GM12878 (cell line): ENCODE results near the gene ADAP1.

Experiments
- BHLHE40 ChIP-seq, 2 experiments: fragments of 450-650 bp in 1 of 2; IDR thresholded peaks; 2 replicates each; pipeline ENCODE4 v1.6.1; 2011 to 2017; ENCODE audit warnings: low read depth in 2 of 2, borderline replicate concordance in 1 of 2, improper control_type of control experiment in 1 of 2, low read length in 1 of 2, mild to moderate bottlenecking in 1 of 2
- CBX5 ChIP-seq: sonication (generic); IDR thresholded peaks from 2 replicates; pipeline ENCODE4 v1.6.1; 2016; ENCODE audit warnings: low read depth, moderate library complexity, mild to moderate bottlenecking, inconsistent platforms
- IKZF2 ChIP-seq, 2 experiments: fragments of 450-650 bp; IDR thresholded peaks; 2 replicates each; pipeline ENCODE4 v1.6.1; 2017; ENCODE audit warnings: mild to moderate bottlenecking in 2 of 2, moderate library complexity in 2 of 2
- POLR2A ChIP-seq: IDR thresholded peaks from 2 replicates; pipeline ENCODE4 v1.6.1; 2011; ENCODE audit warnings: low read depth, mild to moderate bottlenecking, low read length
- POLR2AphosphoS2 ChIP-seq: IDR thresholded peaks from 2 replicates; pipeline ENCODE4 v1.6.1; 2011; ENCODE audit warnings: low read depth, mild to moderate bottlenecking, low read length, improper control_type of control experiment, moderate library complexity
- POLR2AphosphoS5 ChIP-seq: IDR thresholded peaks from 2 replicates; pipeline ENCODE4 v1.6.1; 2011; ENCODE audit warnings: mild to moderate bottlenecking, low read length, inconsistent platforms
- SREBF1 ChIP-seq: IDR thresholded peaks from 2 replicates; pipeline ENCODE4 v1.6.1; 2012; ENCODE audit warnings: mild to moderate bottlenecking, low read length
- TF ChIP-seq, protein P1 (sequence below): IDR thresholded peaks from 2 replicates; pipeline ENCODE4 v1.6.1; 2012; ENCODE audit warnings: low read depth, low read length, improper control_type of control experiment
- TF ChIP-seq, protein P2 (sequence below): fragments of 450-650 bp; formaldehyde crosslinking; IDR thresholded peaks from 2 replicates; pipeline ENCODE4 v1.4.0; 2022; ENCODE audit warnings: mild to moderate bottlenecking, moderate library complexity
- TF ChIP-seq, protein P3 (sequence below), 3 experiments: IDR thresholded peaks in 2 of 3; conservative IDR thresholded peaks in 1 of 3; 2 replicates each; pipeline ENCODE4 v1.5.1; 2011; ENCODE audit warnings: low read depth in 3 of 3, low read length in 3 of 3, mild to moderate bottlenecking in 3 of 3, control low read depth in 2 of 3, moderate library complexity in 2 of 3, inconsistent platforms in 1 of 3, mixed read lengths in 1 of 3; ENCODE audit not compliant: control insufficient read depth in 2 of 3, insufficient read depth in 1 of 3; ENCODE audit errors: extremely low read depth in 1 of 3
- TF ChIP-seq, protein P4 (sequence below): IDR thresholded peaks from 2 replicates; pipeline ENCODE4 v1.6.1; 2011; ENCODE audit warnings: low read depth, mild to moderate bottlenecking, low read length, moderate library complexity, borderline replicate concordance; ENCODE audit errors: extremely low read depth

DNA sequence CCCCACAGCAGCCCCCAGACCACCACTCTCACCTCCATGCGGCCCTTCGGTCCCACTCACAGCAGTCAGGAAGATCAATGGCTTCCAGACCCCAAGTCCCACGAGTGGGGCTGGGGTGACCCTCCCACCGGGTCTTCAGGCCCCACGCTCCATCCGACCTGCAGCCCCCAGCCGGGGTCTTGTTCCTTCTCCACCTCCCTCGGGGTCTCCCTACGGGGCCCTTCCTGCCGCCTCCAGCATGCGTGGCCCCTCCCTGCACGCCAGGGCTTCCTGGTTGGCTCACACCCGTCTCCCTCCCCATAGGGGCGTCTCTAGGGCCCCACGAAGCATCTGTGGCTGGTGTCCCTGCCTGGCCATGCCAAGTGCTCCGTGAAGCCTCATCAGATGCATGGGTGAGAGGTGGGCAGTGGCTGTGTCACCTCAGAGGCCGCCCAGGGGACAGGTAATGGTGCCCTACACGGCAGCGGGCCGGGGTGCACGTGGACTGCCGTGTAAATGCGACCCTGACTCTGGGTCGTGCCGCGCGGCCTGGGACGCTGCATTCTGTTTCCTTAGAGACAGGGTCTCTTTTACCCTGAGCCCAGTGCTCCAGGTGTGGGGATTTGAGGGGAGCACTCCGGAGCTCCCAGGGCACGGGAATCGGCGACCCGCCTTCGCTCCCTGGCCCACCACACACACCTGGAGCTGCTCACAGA is 19.9 kb downstream of the ADAP1 start:
- TF ChIP-seq POLR2AphosphoS5 (no peak), IKZF2 (IDR thresholded peaks at IDR 0.05) (no peak), SREBF1 (no peak), BHLHE40 (IDR thresholded peaks at IDR 0.05; ENCODE audit: borderline replicate concordance in 1 of 2, low read depth in 2 of 2, low read length in 1 of 2) (no peak), CBX5 (no peak), POLR2AphosphoS2 (no peak), POLR2A (no peak)
- TF ChIP-seq, protein P1, sequence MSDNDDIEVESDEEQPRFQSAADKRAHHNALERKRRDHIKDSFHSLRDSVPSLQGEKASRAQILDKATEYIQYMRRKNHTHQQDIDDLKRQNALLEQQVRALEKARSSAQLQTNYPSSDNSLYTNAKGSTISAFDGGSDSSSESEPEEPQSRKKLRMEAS: no peak
- TF ChIP-seq, protein P2, sequence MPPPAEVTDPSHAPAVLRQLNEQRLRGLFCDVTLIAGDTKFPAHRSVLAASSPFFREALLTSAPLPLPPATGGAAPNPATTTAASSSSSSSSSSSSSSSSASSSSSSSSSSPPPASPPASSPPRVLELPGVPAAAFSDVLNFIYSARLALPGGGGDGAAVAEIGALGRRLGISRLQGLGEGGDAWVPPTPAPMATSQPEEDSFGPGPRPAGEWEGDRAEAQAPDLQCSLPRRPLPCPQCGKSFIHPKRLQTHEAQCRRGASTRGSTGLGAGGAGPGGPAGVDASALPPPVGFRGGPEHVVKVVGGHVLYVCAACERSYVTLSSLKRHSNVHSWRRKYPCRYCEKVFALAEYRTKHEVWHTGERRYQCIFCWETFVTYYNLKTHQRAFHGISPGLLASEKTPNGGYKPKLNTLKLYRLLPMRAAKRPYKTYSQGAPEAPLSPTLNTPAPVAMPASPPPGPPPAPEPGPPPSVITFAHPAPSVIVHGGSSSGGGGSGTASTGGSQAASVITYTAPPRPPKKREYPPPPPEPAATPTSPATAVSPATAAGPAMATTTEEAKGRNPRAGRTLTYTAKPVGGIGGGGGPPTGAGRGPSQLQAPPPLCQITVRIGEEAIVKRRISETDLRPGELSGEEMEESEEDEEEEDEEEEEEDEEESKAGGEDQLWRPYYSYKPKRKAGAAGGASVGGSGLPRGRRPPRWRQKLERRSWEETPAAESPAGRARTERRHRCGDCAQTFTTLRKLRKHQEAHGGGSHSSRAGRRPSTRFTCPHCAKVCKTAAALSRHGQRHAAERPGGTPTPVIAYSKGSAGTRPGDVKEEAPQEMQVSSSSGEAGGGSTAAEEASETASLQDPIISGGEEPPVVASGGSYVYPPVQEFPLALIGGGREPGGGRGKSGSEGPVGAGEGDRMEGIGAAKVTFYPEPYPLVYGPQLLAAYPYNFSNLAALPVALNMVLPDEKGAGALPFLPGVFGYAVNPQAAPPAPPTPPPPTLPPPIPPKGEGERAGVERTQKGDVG (CRISPR knock-in tag): no peak
- TF ChIP-seq, protein P3, sequence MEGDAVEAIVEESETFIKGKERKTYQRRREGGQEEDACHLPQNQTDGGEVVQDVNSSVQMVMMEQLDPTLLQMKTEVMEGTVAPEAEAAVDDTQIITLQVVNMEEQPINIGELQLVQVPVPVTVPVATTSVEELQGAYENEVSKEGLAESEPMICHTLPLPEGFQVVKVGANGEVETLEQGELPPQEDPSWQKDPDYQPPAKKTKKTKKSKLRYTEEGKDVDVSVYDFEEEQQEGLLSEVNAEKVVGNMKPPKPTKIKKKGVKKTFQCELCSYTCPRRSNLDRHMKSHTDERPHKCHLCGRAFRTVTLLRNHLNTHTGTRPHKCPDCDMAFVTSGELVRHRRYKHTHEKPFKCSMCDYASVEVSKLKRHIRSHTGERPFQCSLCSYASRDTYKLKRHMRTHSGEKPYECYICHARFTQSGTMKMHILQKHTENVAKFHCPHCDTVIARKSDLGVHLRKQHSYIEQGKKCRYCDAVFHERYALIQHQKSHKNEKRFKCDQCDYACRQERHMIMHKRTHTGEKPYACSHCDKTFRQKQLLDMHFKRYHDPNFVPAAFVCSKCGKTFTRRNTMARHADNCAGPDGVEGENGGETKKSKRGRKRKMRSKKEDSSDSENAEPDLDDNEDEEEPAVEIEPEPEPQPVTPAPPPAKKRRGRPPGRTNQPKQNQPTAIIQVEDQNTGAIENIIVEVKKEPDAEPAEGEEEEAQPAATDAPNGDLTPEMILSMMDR (IDR thresholded peaks at IDR 0.05 in 2 of 3, conservative IDR thresholded peaks at IDR 0.05 in 1 of 3; ENCODE audit: control insufficient read depth in 2 of 3, extremely low read depth in 1 of 3, insufficient read depth in 1 of 3, low read depth in 3 of 3, low read length in 3 of 3): no peak
- TF ChIP-seq, protein P4, sequence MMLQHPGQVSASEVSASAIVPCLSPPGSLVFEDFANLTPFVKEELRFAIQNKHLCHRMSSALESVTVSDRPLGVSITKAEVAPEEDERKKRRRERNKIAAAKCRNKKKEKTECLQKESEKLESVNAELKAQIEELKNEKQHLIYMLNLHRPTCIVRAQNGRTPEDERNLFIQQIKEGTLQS: no peak
